Epithelial cell of esophagus (primary cell): ENCODE data around the gene PIK3CB.

Source experiments
- DNase-seq: peaks from one replicate; pipeline ENCODE4 v3.0.0; 2010; ENCODE audit warnings: low read depth
- H3K4me3 ChIP-seq: 2 replicates; pipeline ENCODE4 v1.5.1; 2011; ENCODE audit warnings: mild to moderate bottlenecking, low read length, control low read depth
- CTCF ChIP-seq: IDR thresholded peaks from 2 replicates; pipeline ENCODE4 v1.5.1; 2011; ENCODE audit warnings: low read depth, mild to moderate bottlenecking, low read length, control low read depth, inconsistent platforms; ENCODE audit not compliant: insufficient read depth; ENCODE audit errors: missing control alignments

PIK3CB gene

GRCh38 chr3:138782755-138783154, 52.0 kb downstream of the PIK3CB start:
- H3K4me3 ChIP-seq: no peak overlapping the region
- no peak for DNase-seq
- TF ChIP-seq CTCF: no peak

GRCh38 chr3:138781012-138781470, 53.7 kb downstream of the PIK3CB start:
- DNase-seq: no peak
- H3K4me3 ChIP-seq: no peak overlapping the region
- TF ChIP-seq CTCF: no peak

GRCh38 chr3:138778643-138779042, 56.1 kb downstream of the PIK3CB start:
- H3K4me3 ChIP-seq: no peak overlapping the region
- no peak for TF ChIP-seq CTCF
- no peak for DNase-seq

GRCh38 chr3:138776961-138777360, 57.8 kb downstream of the PIK3CB start:
- no peak for TF ChIP-seq CTCF
- no peak overlapping the region for H3K4me3 ChIP-seq
- no peak for DNase-seq

GRCh38 chr3:138775254-138775595, 59.5 kb downstream of the PIK3CB start:
- DNase-seq: peak; percentile 64
- no peak for TF ChIP-seq CTCF
- no peak overlapping the region for H3K4me3 ChIP-seq

- DNase-seq: peak; percentile 99
- no peak overlapping the region for H3K4me3 ChIP-seq
- no peak for TF ChIP-seq CTCF
Measured at GRCh38 chr3:138774529-138775253, 60.0 kb downstream of the PIK3CB start.

GRCh38 chr3:138771585-138771984, 63.1 kb downstream of the PIK3CB start:
- DNase-seq: no peak
- no peak overlapping the region for H3K4me3 ChIP-seq
- no peak for TF ChIP-seq CTCF
